ENCODE results near the gene ATP6V1F.

ATP6V1F gene

DNA sequence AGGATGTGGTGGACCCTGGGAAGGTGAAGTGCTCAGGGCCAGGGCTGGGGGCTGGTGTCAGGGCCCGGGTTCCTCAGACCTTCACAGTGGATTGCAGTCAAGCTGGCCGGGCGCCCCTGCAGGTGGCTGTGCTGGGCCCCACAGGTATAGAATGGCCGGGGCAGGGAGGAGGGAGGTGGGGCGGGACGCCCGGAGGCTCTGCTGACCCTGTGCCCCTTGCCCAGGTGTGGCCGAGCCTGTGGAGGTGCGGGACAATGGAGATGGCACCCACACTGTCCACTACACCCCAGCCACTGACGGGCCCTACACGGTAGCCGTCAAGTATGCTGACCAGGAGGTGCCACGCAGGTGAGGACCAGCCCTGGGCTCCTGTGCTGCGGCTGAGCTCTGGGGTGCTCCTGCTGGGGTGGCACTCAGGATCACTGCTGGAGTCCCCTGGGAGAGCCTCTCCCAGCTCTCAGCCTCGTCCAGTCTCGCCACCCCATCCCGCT is 14.9 kb upstream of the ATP6V1F start:
- Mint-ChIP-seq H3K4me3 (no peak overlapping the region), H3K27me3 (no peaks in the 10 kb centered on the region)
- ATAC-seq (replicated peaks; ENCODE audit: extremely low read depth, poor library complexity, severe bottlenecking), result no peak

DNA sequence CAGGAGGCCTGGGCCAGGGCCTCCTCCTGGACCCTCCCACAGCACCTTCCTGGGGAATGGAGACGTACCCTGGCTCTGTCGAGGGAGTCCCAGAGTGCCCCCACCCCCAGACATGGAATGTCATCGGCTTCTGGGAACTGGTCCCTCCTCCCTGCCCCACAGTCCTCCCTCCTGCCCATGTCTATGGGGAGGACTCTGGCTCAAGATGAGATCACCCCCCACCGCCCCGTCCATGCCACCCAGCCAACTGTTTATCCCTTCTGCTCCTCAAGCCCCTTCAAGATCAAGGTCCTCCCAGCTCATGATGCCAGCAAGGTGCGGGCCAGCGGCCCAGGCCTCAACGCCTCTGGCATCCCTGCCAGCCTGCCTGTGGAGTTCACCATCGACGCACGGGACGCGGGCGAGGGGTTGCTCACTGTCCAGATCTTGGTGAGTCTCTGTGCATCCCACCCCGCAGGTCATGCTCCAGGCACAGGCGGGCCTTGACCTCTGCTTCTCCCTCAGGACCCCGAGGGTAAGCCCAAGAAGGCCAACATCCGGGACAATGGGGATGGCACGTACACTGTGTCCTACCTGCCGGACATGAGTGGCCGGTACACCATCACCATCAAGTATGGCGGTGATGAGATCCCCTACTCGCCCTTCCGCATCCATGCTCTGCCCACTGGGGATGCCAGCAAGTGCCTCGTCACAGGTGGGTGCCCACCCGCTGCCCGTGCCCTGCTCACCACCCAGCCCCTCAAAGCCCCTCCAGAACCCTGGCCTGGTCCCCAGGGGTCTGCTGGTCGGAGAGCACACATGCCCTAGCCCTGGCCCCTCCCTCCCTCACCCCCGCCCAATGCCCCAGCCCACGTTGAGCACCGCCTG is 14.1 kb upstream of the ATP6V1F start:
- H3K27me3 Mint-ChIP-seq, result no peaks in the 10 kb centered on the region
- DNase-seq (ENCODE audit: low spot score in 2 of 2), result no peak
- ATAC-seq (replicated peaks; ENCODE audit: extremely low read depth, poor library complexity, severe bottlenecking), result no peak
- no peaks in the 10 kb centered on the region for H3K9me3 Mint-ChIP-seq
- H3K36me3 Mint-ChIP-seq (ENCODE audit: insufficient read depth), result no peaks in the 10 kb centered on the region
- no peak overlapping the region for H3K27ac Mint-ChIP-seq (ENCODE audit: low read depth)
- no peak overlapping the region for H3K4me3 Mint-ChIP-seq
- H3K4me1 Mint-ChIP-seq, result no peaks in the 10 kb centered on the region

More for the DNA sequence above, 14.9 kb upstream of the ATP6V1F start:
- H3K36me3 Mint-ChIP-seq (ENCODE audit: insufficient read depth), result no peaks in the 10 kb centered on the region
- no peak overlapping the region for H3K27ac Mint-ChIP-seq (ENCODE audit: low read depth)
- DNase-seq (ENCODE audit: low spot score in 2 of 2), result no peak
- no peaks in the 10 kb centered on the region for H3K9me3 Mint-ChIP-seq
- no peaks in the 10 kb centered on the region for H3K4me1 Mint-ChIP-seq

DNA sequence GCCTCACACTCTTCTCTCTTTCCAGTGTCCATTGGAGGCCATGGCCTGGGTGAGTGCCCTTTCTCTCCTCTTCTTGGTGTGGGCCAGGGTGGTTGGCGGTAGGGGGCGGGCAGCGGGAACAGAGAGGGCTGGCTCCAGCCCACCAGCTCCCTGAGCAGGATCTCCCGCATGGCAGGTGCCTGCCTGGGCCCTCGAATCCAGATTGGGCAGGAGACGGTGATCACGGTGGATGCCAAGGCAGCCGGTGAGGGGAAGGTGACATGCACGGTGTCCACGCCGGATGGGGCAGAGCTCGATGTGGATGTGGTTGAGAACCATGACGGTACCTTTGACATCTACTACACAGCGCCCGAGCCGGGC is 13.5 kb upstream of the ATP6V1F start:
- H3K9me3 Mint-ChIP-seq, result no peaks in the 10 kb centered on the region
- no peak for ATAC-seq (replicated peaks; ENCODE audit: extremely low read depth, poor library complexity, severe bottlenecking)
- H3K4me1 Mint-ChIP-seq, result no peaks in the 10 kb centered on the region
- no peak overlapping the region for H3K27ac Mint-ChIP-seq (ENCODE audit: low read depth)
- H3K36me3 Mint-ChIP-seq (ENCODE audit: insufficient read depth), result no peaks in the 10 kb centered on the region
- H3K27me3 Mint-ChIP-seq, result no peaks in the 10 kb centered on the region
- no peak overlapping the region for H3K4me3 Mint-ChIP-seq
- DNase-seq (ENCODE audit: low spot score in 2 of 2), result no peak

DNA sequence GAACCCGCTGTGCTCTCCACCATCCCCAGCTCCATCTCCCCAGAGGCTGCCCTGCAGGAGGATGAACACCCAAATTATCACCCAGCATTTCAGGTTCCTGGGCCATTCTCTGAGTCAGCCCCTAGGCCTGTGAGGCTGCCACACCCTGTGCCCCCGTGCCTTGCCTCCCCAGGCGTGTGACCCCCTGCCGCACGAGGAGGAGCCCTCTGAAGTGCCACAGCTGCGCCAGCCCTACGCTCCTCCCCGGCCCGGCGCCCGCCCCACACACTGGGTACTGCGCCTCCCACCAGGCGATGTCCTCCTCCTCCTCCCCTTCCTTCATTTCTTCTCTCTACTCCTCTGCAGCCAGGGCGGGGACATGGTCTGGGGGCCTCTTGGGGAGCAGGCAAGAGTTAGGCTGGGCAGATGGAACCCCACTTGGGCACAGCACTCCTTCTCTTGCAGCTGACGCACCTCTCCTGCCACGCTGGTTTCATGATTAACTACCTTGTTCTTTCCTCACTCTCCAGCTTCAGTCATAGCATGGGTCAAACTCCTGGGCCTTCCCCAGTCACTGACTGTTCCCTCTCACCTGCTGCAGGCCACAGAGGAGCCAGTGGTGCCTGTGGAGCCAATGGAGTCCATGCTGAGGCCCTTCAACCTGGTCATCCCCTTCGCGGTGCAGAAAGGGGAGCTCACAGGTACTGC is 12.7 kb upstream of the ATP6V1F start:
- no peaks in the 10 kb centered on the region for H3K4me1 Mint-ChIP-seq
- no peaks in the 10 kb centered on the region for H3K27me3 Mint-ChIP-seq
- no peaks in the 10 kb centered on the region for H3K9me3 Mint-ChIP-seq
- no peak overlapping the region for H3K27ac Mint-ChIP-seq (ENCODE audit: low read depth)
- ATAC-seq (replicated peaks; ENCODE audit: extremely low read depth, poor library complexity, severe bottlenecking) (no peak), DNase-seq (ENCODE audit: low spot score in 2 of 2) (no peak)
- H3K4me3 Mint-ChIP-seq, result no peak overlapping the region
- H3K36me3 Mint-ChIP-seq (ENCODE audit: insufficient read depth), result no peaks in the 10 kb centered on the region

DNA sequence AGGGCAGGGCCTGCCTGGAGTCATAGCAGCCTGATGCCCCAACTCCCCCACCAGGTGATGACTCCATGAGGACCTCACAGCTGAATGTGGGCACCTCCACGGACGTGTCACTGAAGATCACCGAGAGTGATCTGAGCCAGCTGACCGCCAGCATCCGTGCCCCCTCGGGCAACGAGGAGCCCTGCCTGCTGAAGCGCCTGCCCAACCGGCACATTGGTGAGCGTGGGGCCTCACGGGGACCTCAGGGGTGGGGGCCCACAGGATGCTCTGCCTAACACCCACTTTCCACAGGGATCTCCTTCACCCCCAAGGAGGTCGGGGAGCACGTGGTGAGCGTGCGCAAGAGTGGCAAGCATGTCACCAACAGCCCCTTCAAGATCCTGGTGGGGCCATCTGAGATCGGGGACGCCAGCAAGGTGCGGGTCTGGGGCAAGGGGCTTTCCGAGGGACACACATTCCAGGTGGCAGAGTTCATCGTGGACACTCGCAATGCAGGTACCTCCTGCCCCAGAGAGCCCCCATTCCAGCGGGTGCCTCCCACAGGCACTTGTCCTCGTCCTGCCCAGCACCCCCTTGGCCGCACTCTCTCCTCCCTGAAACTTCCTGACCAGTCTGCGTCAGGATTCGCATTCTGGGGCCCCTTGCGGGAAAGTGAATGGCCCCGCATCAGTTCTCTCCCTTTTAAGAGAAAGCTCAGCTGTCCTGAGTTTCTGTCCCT is 10.0 kb upstream of the ATP6V1F start:
- no peaks in the 10 kb centered on the region for H3K4me1 Mint-ChIP-seq
- no peaks in the 10 kb centered on the region for H3K27me3 Mint-ChIP-seq
- H3K9me3 Mint-ChIP-seq, result no peaks in the 10 kb centered on the region
- DNase-seq (ENCODE audit: low spot score in 2 of 2) (no peak), ATAC-seq (replicated peaks; ENCODE audit: extremely low read depth, poor library complexity, severe bottlenecking) (no peak)
- no peak overlapping the region for H3K4me3 Mint-ChIP-seq
- no peaks in the 10 kb centered on the region for H3K36me3 Mint-ChIP-seq (ENCODE audit: insufficient read depth)
- H3K27ac Mint-ChIP-seq (ENCODE audit: low read depth), result no peak overlapping the region

DNA sequence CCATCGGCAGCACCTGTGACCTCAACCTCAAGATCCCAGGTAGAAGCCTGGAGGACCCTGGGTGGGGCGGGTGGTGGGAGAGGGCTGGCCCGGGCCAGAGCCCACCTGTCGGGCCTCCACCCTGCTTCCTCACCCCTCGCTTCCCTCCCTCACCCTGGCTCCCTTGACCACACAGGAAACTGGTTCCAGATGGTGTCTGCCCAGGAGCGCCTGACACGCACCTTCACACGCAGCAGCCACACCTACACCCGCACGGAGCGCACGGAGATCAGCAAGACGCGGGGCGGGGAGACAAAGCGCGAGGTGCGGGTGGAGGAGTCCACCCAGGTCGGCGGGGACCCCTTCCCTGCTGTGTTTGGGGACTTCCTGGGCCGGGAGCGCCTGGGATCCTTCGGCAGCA is 8.9 kb upstream of the ATP6V1F start:
- no peaks in the 10 kb centered on the region for H3K27me3 Mint-ChIP-seq
- H3K4me3 Mint-ChIP-seq, result no peak overlapping the region
- H3K9me3 Mint-ChIP-seq, result no peaks in the 10 kb centered on the region
- DNase-seq (ENCODE audit: low spot score in 2 of 2) (no peak), ATAC-seq (replicated peaks; ENCODE audit: extremely low read depth, poor library complexity, severe bottlenecking) (no peak)
- no peaks in the 10 kb centered on the region for H3K36me3 Mint-ChIP-seq (ENCODE audit: insufficient read depth)
- no peak overlapping the region for H3K27ac Mint-ChIP-seq (ENCODE audit: low read depth)
- no peaks in the 10 kb centered on the region for H3K4me1 Mint-ChIP-seq

DNA sequence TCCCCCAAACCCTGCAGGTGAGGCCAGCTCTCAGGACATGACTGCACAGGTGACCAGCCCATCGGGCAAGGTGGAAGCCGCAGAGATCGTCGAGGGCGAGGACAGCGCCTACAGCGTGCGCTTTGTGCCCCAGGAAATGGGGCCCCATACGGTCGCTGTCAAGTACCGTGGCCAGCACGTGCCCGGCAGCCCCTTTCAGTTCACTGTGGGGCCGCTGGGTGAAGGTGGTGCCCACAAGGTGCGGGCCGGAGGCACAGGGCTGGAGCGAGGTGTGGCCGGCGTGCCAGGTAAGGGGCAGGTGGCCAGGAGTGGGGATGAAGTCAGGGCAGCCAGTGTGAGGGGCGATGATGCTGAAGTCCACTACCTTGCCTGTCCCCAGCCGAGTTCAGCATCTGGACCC is 8.3 kb upstream of the ATP6V1F start:
- no peak for ATAC-seq (replicated peaks; ENCODE audit: extremely low read depth, poor library complexity, severe bottlenecking)

DNA sequence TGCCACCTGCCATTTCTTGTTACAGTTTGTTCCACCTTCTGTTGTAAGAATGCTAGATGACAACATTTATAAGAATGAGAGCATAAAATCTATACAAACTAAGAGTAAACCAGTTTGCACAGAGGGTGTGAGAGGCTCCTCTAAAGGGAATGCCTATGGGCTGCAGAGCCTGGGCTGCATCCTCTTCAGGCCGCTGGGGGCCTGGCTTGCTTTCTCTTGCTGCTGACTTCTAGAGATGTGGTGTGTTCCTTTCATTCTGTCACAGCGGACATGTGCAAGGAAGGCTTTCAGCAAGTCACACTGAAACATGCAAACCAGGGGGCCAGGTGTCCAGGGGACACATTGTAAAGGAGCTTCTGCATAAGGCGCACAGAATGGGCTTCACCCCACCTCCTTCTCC is 7.1 kb upstream of the ATP6V1F start:
- Mint-ChIP-seq H3K27ac (ENCODE audit: low read depth) (no peak overlapping the region), H3K9me3 (no peaks in the 10 kb centered on the region), H3K27me3 (no peaks in the 10 kb centered on the region), H3K4me1 (no peaks in the 10 kb centered on the region), H3K4me3 (no peak overlapping the region), H3K36me3 (ENCODE audit: insufficient read depth) (no peaks in the 10 kb centered on the region)
- ATAC-seq (replicated peaks; ENCODE audit: extremely low read depth, poor library complexity, severe bottlenecking), result no peak
- DNase-seq (ENCODE audit: low spot score in 2 of 2), result no peak

More for the DNA sequence above, 8.3 kb upstream of the ATP6V1F start:
- no peaks in the 10 kb centered on the region for H3K9me3 Mint-ChIP-seq
- DNase-seq (ENCODE audit: low spot score in 2 of 2), result no peak
- H3K27ac Mint-ChIP-seq (ENCODE audit: low read depth), result no peak overlapping the region
- H3K27me3 Mint-ChIP-seq, result no peaks in the 10 kb centered on the region
- no peaks in the 10 kb centered on the region for H3K36me3 Mint-ChIP-seq (ENCODE audit: insufficient read depth)
- no peaks in the 10 kb centered on the region for H3K4me1 Mint-ChIP-seq
- H3K4me3 Mint-ChIP-seq, result no peak overlapping the region

DNA sequence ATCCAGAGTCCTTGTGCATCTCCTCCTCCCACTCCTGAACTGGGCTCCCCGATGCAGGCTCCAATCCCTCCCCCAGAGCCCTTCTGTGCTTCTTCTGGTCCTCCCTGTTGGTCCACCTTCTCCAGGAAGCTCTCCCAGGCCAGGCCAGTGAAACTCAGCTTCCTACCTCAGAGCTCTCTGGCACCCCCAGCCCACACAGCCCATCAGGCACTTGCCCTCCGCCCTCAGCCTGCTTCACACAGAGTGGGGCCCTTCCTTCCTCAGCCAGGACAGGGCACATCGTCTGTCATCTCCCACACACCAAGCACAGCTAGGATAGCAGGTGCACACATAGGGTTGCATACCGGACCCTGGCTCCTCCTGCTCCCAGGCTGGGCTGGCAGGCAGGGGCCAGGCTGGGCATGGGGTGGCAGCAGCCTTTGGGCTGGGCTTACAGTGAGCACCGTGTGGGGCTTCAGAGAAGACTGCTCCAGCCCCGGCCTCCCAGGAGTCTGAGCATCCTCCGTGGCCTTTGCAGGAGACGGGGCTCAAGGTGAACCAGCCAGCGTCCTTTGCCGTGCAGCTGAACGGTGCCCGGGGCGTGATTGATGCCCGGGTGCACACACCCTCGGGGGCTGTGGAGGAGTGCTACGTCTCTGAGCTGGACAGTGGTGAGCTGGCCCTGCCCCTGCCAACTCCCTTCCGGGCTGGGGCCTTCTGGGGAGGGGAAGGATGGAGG is 6.5 kb upstream of the ATP6V1F start:
- no peak overlapping the region for H3K4me3 Mint-ChIP-seq
- no peak overlapping the region for H3K27ac Mint-ChIP-seq (ENCODE audit: low read depth)
- DNase-seq (ENCODE audit: low spot score in 2 of 2), result no peak
- H3K9me3 Mint-ChIP-seq, result no peaks in the 10 kb centered on the region
- no peaks in the 10 kb centered on the region for H3K36me3 Mint-ChIP-seq (ENCODE audit: insufficient read depth)
- H3K27me3 Mint-ChIP-seq, result no peaks in the 10 kb centered on the region
- ATAC-seq (replicated peaks; ENCODE audit: extremely low read depth, poor library complexity, severe bottlenecking), result no peak
- no peaks in the 10 kb centered on the region for H3K4me1 Mint-ChIP-seq

DNA sequence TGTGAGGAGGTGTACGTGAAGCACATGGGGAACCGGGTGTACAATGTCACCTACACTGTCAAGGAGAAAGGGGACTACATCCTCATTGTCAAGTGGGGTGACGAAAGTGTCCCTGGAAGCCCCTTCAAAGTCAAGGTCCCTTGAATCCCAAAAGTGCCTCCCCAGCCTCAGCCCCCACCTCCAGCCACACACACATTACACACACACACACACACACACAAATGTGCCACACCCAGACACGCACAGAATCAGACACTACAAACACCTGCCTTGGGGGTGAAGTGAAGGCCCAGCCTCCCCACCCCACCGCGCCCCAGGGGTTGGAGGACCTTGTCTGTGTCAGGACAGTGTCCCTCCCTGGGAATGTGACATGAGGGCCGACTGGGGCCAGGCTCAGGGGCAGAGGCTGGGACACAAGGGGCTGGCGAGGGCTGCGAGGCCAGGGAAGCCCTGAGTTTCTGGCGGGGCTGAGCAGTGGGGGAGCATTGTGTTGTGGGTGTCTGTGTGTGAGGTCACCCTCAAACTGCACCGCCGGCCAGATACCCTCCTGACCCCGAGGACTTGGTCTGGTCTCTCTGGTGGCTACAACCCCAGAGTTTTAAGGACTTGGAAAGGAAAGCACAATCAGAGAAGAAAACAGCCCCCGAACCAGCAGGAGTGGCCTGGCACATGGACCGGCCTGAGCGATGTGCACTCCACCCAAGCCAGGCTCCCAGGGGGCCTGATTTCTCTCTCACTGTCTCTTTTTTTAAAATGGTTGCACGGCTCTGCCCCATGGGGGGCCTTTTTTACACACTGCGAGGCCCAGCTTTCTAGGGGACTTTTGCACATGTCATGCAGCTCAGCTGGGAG is 4.0 kb upstream of the ATP6V1F start:
- H3K9me3 Mint-ChIP-seq, result no peaks in the 10 kb centered on the region
- DNase-seq (ENCODE audit: low spot score in 2 of 2), result no peak
- peaks cover 9% of the 10 kb centered on the region for H3K36me3 Mint-ChIP-seq (ENCODE audit: insufficient read depth)
- H3K27ac Mint-ChIP-seq (ENCODE audit: low read depth), result no peak overlapping the region
- no peak overlapping the region for H3K4me3 Mint-ChIP-seq
- ATAC-seq (replicated peaks; ENCODE audit: extremely low read depth, poor library complexity, severe bottlenecking), result no peak
- H3K4me1 Mint-ChIP-seq, result peaks cover 14% of the 10 kb centered on the region
- H3K27me3 Mint-ChIP-seq, result no peaks in the 10 kb centered on the region

DNA sequence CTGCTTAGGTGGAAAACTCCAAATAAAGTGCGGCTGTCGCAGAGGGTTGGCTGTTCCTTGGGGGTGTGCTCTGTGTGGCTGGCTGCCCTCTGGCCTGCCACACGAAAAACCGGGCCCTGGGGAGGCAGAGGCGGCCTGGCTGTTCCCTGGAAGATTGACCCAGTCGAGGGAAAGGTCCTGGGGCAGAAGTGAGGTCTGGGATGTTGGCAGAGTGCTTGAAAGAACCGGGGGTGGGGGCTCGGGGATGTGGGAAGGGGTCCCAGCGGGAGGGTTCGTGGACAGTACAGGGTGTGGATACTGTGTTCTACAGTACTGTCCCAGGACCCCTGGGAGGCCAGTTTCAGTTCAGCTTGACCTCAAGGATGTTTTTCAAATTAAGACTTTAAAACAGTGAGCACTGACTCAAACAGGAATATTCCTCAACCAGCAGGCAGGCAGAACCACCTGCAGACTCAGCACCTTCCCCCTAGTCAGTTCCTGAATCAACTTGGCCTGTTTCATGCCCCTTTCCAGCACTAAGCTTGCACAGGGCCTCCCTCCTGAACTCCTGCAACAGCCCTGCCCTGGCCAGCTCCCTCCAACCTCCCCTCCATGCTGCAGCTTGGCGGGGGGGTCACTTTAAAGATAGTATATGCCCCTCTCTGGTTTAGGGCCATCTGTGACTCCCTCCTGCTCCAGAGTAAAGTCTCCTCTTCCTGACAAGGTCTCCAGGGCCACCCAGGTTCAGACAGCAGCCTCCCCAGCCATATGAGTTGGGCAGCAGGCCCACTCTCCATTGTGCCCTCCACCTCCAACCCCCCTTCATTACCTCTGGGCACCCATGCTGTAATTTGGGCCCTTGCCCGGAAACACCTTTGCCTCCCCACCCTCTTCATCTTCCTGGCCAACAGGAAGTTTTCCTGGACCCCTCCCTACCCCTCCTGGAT is 3.2 kb upstream of the ATP6V1F start:
- Mint-ChIP-seq H3K4me3 (no peak overlapping the region), H3K4me1 (peaks cover 18% of the 10 kb centered on the region), H3K9me3 (no peaks in the 10 kb centered on the region), H3K27me3 (no peaks in the 10 kb centered on the region), H3K27ac (ENCODE audit: low read depth) (no peak overlapping the region), H3K36me3 (ENCODE audit: insufficient read depth) (peaks cover 11% of the 10 kb centered on the region)
- ATAC-seq (replicated peaks; ENCODE audit: extremely low read depth, poor library complexity, severe bottlenecking) (no peak), DNase-seq (ENCODE audit: low spot score in 2 of 2) (no peak)

Measured in central memory CD8-positive, alpha-beta T cell (primary cell).